ENCODE results near the gene SDE2.
"Not testable (repeated sequence)": the region's sequence is repeated elsewhere in the genome, so short reads cannot be mapped to it uniquely, and the experiment has no call there.

The SDE2 gene

DNA sequence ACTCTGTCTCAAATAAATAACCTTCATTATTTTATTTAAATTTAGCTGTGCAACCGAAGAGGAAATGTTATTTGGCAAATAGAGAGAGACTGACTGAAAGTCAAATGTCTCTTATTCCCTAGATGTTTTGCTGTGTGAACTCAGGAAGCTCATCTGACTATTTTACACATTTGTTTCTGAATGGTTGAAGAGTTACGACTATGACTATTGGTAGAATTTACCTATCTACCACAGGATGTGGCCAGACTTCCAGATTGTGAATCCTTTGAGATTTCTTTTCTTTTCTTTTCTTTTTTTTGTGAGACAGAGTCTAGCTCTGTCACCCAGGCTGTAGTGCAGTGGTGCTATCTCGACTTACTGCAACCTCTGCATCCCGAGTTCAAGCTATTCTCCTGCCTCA lies 5.3 kb upstream of the SDE2 start:
- no peak for DNase-seq

DNA sequence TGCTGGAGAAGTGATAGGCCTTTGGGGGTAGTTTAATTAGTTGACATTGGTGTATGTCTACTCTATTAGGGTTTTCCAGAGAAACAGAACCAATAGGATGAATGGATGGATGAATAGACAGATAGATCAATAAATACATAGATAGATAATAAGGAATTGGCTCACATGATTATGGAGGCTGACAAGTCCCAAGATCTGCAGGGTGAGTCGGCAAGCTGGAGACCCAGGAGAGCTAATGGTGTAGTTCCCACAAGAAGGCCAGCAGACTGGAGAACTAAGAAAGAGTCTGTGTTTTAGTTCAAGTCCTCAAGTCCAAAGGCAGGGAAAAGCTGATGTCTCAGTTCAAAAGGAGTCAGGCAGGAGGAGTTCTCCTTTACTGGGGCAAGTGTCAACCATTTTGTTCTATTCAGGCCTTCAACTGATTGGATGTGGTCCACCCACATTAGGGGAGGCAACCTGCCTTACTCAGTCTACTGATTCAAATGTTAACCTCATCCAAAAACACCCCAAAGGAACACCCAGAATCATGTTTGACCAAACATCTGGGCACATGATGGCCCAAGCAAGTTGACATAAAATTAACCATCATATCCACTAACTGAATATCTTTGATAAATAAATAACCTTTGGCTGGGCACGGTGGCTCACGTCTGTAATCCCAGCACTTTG lies 4.5 kb upstream of the SDE2 start:
- DNase-seq: no peak

DNA sequence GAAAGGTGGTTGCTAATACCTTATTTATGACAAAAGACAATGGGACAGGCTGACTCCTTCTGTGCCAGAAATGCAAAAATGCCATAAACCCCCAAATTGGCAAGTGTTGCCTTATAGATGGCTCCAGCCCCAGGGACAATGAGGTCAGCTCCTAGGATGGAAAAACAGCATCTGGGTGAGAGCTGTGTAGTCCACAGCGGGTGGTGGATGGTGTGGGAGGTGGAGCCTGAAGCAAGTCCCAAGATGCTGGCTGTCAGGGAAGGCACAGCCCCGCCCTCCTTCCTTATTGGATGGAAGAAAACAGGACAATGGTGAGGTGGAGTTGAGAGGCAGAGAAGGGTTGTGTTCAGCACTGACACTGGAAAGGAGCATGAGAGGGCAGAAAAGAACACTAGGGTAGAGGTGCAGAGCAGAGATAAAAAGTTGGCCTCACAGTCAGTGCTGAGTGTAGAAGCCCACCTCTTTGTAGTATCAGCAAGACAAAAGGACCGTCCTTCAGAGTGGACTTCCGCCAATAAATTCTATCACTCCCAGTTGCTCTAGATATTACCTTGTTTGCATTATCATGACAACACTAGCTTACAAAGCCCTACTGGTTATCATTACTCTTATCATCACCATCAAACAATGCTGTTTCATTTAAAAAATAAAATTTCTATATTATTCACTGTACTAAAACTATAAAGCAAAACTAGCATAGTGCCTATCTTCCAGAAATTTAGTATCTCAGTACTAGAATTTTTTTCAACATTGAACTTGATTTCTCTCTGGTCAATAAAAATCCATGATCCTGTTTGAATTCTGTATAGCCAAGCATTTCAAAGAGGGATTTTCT lies 3.7 kb upstream of the SDE2 start:
- no peak for DNase-seq

DNA sequence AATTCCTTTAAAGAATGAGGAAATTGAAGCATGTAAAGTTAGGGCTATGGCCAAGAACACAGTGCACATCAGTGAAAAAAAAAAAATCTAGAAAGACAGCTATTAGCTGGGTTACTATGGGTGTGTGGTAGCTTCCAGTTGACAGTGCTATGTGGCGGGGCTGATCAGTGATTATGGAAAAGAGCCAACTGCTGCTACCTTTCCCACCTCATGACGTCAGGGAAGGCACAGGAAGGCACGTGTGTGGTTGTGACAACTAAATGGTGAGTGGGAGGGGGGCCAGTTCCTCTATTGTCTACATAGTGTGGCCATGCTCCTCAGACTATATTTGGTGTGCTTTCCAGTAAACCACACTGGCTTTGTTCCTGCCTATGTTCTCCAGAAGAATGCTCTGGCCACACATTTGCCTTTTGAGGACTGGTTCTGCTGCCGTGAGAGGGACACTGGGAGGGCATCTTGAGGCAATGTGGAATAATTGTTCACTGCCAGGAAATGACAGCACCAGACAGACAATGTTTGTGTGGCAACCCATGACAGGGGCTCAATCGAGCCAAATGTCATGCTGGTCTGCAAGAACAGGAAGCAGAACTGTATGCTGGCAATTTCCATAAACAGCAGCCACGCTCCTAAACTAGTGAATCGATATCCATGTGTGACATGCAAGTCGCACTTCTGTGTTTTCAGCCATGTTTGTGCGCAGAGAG lies 3.0 kb upstream of the SDE2 start:
- DNase-seq: no peak

DNA sequence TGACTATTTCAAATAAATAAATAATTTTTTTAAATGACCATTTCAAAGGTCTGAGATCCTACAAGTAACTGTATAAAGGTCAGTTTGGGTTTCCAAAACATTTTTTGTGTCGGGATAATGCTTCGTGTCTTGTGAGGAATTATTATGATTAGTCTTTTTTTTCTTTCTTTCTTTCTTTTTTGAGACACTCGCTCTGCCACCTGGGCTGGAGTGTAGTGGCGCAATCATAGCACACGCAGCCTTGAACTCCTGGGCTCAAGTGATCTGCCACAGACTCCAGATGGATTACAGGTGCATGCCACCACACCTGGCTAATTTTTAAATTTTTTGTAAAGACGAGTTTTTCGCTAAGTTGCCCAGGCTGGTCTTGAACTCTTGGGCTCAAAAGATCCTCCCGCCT lies 1.9 kb upstream of the SDE2 start:
- no peak for DNase-seq

DNA sequence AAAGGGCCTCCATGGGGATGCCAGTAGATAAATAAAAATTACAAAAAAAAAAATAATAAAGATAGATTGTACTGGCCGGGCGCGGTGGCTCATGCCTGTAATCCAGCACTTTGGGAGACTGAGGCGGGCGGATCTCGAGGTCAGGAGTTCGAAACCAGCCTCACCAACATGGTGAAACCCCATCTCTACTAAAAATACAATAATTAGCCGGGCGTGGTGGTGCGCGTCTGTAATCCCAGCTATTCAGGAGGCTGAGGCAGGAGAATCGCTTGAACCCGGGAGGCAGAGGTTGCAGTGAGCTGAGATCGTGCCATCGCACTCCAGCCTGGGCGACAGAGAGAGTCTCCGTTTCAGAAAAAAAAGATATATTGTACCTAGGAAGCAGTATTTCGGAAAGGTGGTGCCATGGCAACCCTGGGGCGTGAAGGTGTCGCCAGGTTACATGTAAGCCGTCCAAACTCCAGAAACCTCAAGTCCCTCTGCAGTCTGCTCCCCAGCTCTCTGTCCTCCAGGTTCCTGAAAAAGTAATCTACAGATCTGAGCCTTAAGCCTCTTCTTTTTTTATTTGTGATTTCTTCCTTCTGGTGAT lies 1.4 kb upstream of the SDE2 start:
- not testable (repeated sequence) for DNase-seq

DNA sequence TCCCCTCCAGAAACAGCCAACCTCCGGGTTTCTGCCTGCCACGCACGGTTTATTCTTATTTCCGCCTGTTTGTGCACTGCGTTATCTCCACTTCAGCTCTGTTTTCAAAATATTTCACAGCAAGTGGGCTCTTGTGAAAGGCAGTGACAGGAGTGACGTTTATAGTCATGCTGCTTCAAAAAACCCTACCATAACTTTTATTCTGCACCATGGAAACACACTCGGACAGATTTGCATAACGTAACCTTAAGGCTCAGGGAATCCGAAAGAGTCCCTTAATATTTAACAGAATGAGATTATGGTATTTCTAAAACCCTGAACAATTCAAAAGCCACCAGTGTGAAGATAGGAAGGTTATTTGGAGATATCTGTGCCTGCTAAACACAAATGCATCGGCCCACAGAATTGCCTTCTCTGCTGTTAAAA lies 782 bp upstream of the SDE2 start:
- no peak for DNase-seq

DNA sequence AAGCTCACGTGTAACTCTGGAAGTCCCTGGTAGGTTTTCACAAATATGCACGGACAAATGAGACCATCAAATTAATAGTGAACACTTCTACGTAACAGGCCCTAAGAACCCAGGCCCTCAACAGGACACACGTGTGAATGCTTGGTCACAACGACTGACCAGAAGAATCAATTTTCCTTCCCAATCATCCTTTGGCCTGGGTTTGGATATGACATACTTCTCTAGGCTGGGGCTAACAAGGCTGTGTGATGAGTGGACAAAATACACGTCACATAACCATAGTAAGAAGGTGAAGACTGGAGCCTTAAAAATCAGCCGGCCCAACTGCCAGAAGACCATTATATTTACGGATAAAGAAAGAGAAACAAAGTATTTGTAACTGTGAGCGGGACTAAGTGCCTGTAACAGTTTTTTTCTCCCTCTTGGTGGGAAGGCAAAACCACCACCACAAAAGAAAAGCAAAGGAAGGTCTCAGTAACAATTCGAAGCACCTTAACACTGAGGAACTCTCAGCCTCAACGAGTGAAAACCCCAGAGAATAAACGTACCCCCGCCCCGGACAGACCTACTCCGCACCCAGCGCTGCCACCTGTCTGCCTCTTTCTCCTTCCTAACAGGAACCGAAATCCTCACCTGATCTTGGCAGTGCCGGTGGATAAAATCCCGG lies 450 bp downstream of the SDE2 start:
- DNase-seq: no peak

DNA sequence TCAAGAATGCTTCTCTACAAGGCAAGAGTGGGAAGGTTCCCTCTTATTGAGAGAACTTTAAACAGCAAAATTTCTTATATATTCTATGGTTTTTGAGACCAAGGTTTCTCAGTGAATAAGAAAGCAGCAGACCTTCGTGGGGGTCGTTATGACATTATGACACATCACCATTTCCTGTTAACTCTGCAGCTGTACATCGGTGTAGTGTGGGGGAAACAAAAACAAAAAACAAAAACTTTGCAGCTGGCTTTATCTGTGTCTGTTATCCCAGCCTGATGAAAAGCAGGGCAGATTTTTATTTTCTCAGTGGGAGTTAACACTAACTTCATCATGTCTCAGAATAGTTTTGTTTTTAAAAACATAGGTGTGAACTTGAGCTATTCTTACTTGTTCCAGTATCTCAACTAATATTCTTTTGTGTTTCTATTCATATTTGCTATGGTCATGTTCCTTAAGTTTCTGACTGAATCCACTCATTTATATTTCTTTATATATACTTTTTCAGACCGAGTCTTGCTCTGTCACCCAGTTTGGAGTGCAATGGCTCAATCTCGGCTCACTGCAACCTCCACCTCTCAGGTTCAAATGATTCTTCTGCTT lies 2.1 kb downstream of the SDE2 start:
- no peak for DNase-seq

DNA sequence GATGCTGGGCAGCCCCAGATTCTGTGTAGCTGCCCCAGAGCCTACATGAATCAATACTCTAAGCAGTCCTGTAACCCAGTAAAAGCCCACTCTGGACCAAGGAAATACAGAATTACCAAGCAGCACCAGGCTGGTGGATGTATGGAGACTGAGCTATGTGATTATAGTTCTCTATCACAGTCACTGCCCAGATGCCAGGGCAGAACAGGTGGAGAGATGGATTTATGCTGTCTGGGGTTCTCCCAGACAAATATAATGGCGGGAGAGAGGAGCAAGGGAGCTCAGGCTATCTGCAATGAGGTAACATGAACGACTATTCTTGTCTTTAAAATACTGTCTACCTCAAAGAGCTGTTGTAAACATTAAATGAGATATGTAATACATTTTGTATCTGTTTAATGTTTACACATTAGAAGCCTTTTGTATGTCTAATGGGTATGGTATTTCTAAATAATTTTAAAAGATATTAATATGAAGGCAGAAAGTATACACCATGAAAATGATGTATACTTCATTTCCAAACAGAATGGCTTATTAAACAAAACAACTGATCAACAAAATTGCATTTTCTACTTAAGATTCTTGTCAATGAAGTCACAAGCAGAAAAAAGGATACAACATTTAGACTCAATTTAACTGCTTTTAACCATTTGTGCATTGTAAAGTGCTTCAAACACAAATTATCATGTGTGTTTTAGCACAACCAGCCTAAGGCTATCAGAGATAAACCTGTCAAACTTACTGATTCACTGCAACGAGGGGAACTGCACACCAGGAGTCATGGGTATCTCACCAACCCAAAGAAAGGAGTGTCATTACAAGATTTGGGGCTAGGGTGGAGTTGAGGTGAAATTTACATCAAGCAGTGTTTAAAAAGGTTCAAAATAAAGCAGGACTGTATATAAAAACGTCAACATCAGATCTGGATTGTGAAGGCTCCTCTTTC lies 3.0 kb downstream of the SDE2 start:
- DNase-seq: no peak

DNA sequence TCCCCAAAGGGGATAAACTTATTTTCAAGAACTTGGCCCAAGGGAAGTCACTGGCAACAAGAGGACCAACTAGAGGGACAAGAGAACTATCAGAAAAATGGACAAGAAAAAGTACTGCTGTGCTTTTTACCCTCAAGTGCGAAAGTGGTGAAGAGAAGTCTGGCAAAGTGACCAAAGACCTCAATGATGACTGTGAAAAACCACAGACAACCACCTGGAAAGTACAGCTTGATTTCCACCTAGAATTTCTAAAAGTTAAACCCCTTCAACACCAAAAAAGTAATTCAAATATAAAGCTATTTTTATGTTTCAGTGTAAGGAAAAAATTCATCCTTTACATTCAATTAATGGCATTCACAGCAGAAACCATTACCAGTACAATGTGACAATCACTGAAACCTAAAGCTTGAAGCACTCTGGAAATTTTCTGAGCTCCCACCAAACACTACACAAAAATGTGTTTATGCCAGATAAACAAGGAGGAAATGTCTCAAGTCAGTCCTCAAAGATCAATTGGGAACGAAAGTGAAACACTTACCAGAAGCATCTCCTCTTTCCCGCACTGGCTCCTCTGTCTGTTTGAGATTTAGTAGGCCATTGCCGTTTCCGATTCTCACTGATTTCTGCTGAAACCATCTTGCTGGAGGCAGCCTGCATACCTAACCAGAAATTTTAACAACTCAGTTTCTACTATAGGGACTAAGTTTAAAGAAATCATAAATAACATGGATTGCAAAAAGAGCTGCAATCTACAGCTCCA lies 8.3 kb downstream of the SDE2 start:
- DNase-seq: no peak

DNA sequence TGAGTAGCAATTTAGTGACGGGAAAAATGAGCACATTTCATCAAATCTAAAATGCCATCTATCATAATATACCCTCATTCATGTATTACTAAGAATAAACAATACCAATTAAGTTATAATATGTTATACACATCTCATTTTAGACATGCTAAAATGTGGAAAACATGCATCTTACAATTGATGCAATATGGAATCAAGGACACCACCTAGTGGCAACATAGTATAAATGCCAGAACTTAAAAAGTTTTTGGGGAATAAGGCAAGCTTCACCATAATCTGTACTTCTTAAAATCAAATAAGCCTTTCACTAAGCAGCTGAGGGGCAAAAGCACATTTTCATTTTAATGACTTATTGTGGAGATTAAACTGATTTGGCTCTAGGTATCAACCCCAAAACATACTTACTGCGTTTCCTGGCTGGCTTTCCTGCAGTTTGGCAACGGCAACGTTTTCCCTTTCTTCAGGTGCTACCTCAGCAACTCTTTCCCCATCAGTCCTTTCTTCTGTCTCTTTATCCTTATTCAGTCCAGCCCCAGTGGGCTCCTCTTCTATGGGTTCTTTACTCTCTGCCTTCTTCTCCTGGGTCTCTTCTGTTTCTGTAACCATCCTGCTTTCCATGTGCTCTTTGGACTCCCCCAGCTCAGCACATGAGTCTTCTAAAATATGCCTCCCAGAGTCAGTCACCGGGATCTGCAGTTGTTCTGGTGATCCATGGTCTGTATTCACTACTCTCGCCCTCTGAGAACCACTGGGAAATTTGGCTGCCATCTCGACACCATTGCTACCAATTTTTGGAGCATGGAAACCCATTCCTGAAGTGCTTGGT lies 11.4 kb downstream of the SDE2 start:
- DNase-seq: no peak

DNA sequence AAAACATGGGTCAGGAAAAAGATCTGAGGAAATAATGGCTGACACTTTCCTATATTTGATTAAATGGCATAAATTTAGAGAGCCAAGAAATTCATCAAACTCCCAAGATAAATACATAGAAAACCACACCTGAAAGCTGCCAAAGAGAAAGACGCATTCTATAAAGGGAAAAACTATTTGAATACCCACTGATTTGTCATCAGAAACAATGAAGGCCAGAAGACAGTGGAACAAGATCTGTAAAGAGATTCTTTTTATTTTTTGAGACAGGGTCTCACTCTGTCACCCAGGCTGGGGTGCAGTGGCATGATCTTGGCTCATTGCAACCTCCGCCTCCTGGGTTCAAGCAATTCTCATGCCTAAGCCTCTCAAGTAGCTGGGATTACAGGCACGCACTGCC lies 17.4 kb downstream of the SDE2 start:
- DNase-seq: no peak

DNA sequence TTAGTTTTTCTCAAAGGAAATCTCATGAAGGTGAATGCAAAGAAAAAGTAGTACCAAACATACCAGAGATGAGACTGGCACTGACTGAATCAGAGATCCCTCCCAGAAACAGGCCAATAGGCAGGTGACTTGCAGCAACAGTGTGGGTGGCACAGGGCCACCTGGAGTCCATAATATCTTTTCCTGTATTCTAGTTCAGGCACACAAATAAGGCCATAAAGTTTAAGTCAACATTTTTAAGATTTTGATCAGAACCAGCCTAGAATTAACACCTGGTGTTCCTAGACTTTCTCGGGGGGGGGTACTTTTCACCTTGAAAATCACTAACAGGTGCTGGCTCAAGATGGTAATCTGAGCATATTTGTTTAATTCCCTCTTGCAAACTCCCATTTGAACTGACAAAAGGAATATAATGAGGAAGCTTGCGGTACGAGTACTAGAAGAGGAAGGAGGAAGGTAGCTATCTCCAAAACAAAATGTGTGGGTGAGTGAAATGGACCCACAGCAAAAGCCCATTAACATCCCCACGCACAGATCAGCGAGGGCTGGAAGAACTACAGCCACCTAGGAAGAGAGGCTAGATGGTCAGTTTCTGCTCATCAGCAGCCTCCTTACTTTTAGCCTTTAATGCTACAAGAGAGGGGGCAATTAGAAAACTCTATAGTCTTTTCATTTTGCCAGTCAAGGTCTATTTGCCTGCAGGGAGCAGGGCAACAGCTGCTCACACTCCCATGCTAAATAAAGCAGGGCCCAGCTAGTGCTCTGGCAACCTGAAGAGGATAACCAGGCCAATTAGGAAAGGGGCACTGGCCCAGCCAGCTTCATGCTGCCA lies 18.9 kb downstream of the SDE2 start:
- DNase-seq: no peak

DNA sequence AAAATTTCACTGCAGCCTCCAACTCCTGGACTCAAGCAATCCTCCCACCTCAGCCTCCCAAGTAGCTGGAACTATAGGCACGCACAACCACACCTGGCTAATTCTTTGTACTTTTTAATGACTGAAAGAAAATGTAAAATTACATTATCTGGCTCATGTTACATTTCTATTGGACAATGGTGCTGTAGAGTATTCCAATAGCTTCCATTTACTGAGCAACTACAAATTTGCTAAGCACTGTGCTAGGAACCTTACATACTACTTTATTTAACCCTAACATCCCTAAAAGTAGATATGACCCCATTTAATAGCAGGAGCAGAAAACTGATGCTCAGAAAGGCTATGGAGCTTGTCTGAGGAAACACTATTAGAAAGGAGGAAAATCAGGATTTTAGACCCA lies 19.7 kb downstream of the SDE2 start:
- DNase-seq: no peak

DNA sequence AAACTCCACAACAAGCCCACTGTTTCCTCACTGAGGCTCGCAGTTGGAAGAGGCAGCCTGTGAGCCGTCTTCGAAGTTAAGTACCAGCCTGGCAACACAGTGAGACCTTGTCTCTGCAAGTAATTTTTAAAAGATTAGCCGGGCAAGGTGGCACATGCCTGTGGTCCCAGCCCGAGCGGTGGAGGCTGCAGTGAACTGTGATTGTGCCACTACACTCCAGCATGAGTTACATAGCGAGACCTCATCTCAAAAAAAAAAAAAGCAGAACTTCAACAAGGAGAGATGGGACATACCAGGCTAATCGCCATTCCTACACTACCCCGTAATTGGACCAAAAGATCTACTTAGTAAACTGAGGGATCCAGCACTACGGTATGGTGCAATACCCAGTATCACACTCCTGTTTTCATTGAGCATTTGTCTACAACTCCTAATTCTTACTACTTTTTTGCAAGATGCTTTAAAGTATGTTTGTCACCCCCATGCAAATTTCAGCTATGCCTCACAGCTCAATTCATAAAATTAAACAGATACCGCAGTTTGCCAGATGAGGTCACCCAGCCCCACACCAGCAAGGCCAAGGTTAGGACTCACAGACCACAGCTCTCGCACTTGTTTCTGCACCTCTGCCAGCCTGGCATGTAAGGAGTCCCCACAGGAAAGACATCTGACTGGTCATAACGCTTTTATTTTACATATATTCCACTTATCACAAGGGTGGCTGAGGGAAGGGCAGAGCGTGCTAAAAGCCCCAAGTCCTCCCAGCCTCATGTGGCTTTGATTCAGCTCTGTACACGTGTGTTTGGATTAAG lies 21.0 kb downstream of the SDE2 start:
- no peak for DNase-seq

DNA sequence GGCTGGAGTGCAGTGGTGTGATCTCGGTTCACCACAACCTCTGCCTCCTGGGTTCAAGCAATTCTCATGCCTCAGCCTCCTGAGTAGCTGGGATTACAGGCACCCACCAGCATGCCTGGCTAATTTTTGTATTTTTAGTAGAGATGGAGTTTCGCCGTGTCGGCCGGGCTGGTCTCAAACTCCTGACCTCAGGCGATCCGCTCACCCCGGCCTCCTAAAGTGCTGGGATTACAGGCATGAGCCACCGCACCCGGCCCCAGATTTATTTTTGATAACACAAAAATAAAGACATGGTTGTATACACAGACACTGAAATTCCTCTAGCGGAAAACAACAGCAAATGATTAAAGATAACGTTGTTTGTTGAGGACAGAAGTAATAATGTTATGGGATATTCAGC lies 24.0 kb downstream of the SDE2 start:
- DNase-seq: not testable (repeated sequence)

DNA sequence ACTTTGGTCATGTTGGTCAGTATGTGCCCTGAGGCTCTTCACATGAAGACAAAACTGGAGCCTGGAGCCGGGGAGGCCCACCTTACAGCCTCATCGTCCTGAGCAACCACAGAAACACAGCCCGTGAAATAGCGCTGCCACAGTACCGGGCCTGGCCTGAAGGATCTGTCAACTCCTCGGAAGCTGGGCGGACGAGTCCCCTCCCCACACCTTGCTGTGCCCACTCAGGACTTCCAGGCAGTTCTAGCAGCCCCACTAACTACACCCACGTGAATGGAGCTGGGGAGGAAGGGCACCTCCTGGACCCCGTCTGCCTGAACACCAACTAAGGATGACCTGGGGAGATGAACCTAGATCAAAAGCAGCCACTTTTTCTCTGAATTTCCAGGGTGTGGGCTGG lies 24.7 kb downstream of the SDE2 start:
- DNase-seq: no peak

All from activated gamma-delta T cell (primary cell).